SIG-M5 treated with dmso at 0.1 percent for 504 hours (cell line): Measurements from ENCODE around the gene PLPP6.

Experiments
- DNase-seq: peaks from one replicate; lab custom pipeline; 2025; ENCODE audit not compliant: unreplicated experiment; lab: John Stamatoyannopoulos, UW

Gene PLPP6

GRCh38 chr9:4690144-4690543, 28.1 kb downstream of the PLPP6 start:
- DNase-seq: no peak

GRCh38 chr9:4691795-4692194, 29.7 kb downstream of the PLPP6 start:
- no peak for DNase-seq

DNA sequence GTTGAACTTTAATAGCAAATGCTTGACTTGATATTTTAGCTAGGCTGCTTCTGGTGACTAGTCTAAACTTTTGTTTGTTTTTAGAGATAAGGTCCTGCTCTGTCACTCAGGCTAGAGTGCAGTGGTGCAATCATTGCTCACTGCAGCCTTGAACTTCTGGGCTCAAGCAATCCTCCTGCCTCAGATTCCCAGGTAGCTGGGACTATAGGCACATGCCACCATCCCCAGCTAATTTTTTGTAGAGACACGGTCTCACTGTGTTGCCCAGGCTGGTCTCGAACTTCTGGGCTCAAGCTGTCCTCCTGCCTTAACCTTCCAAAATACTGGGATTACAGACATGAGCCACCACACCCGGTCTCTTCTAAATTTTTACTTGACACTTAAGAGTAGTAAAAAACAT, 38.0 kb downstream of the PLPP6 start:
- DNase-seq: no peak

DNA sequence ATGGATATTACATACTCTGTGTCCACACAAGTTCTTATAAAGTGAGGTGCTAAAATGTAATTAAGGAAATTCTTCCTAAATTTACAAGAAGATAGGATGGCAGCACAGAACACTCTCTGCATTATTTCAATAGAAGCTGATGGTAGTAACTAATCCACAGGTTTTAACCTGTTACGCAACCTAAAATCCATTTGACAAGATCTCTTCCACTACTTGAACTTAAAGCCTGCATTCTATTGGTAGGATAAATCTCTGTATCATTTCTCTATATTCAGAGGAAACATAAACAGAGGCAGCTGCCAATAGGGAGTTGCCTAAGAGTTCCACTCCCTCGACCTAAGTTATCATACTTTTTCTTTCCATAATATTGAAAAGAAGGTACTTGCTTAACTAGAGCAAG, 38.8 kb downstream of the PLPP6 start:
- no peak for DNase-seq

DNA sequence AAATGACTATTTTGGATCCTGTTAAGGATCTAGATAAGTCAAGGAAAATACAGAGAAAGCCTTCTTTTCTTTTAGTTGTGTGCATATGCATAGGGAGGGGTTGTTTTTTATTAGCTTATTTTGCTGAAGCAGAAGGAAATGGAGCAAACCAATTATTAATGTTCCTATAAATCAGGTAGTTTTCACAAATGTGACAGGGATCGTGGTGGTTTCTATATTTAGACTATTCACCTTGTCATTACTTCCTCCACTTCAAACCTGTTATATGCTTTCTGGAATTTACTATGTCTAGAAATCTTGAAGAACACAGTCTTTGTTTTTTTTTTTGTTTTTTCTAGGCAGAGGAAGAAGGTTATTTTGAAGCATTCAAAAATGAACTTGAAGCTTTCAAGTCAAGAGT, 39.4 kb downstream of the PLPP6 start:
- no peak for DNase-seq

DNA sequence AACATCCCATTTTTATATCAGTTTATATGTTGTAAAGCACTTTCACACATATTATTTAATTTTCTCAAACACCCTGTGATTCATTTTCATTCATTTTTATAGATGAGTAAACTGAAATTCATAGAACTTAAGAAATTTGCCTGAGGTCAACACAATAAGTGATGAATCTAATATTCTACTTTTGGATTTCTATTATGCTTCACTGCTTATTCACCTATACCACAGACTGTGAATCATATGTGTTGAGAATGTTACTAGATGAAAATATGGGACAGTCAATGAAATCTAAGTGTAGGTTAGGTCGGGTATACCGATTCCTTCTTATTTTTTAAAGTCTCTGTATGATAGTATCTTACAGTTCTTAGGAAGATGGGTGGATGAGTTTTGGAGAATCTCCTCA, 42.0 kb downstream of the PLPP6 start:
- no peak for DNase-seq

GRCh38 chr9:4706021-4706420, 43.9 kb downstream of the PLPP6 start:
- no peak for DNase-seq

GRCh38 chr9:4706971-4707622, 45.0 kb downstream of the PLPP6 start:
- no peak for DNase-seq

GRCh38 chr9:4709380-4709779, 47.3 kb downstream of the PLPP6 start:
- no peak for DNase-seq

- DNase-seq: no peak
These were observed 51.8 kb downstream of the PLPP6 start for GRCh38 chr9:4713849-4714248.

DNA sequence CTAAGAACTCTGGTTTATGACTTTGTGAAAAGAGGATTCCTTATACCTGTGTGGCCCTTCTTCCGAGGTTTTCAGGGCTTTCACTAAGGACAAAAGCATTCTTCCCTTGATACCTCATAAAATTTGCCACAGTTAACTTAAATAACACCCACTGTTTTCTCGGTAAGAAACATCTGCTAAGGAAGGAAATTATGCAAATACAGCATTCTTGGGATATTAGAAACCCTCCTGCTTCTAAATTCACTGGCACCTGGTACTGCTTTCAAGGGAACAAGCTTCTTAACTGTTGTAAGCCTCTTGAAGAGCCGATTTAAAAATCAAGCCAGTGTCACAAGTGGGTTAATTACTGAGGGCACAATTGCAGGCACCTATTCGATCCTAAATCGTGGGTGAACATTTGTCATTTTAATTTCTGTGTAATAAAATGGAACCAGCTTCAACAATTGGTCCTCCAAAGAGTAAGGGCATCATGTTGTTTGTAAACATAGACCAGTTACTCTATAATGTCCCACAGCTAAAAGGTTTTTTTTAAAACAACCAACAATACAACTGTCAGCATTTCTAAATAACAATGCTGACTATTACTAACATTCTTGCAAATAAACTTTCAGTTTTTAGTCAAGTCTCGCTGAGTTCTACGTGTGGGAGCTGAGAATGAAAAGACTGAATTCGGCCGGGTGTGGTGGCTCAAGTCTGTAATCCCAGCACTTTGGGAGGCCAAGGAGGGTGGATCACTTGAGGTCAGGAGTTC, 52.3 kb downstream of the PLPP6 start:
- no peak for DNase-seq
